Suprapubic skin (tissue), 4 donors: ENCODE results near the gene AIM2. TPM values are rescaled to one million over a fixed set of nuclear protein-coding genes. Genes with fewer than 3 reads are reported as not detected.
"Not testable (repeated sequence)": the region's sequence is repeated elsewhere in the genome, so short reads cannot be mapped to it uniquely, and the experiment has no call there.

Experiments used
- DNase-seq, 2 donors: peaks; one replicate each; pipeline ENCODE4 v3.0.0-alpha.2; 2019; ENCODE audit warnings: low spot score in 2 of 2
- H3K27ac ChIP-seq: fragments of 200-600 bp; sonication (generic); one replicate; pipeline ENCODE4 v1.5.1; 2019
- H3K27me3 ChIP-seq: fragments of 200-600 bp; sonication (generic); one replicate; pipeline ENCODE4 v1.5.1; 2019
- H3K36me3 ChIP-seq: fragments of 200-600 bp; sonication (generic); one replicate; pipeline ENCODE4 v1.5.1; 2019
- H3K4me1 ChIP-seq: fragments of 200-600 bp; sonication (generic); one replicate; pipeline ENCODE4 v1.5.1; 2019
- H3K4me3 ChIP-seq: fragments of 200-600 bp; sonication (generic); one replicate; pipeline ENCODE4 v1.5.1; 2019; ENCODE audit warnings: mild to moderate bottlenecking
- H3K9me3 ChIP-seq: fragments of 200-600 bp; sonication (generic); one replicate; pipeline ENCODE4 v1.5.1; 2019
- CTCF ChIP-seq, 2 donors: fragments of 200-600 bp in 1 of 2; fragments of 450-650 bp in 1 of 2; sonication (generic) in 1 of 2; IDR thresholded peaks; one replicate each; pipeline ENCODE4 v1.5.1; 2016 to 2019; ENCODE audit warnings: antibody characterized with exemption in 2 of 2, mild to moderate bottlenecking in 1 of 2, moderate library complexity in 1 of 2
- EP300 ChIP-seq: sonication (generic); formaldehyde crosslinking; IDR thresholded peaks from one replicate; pipeline ENCODE4 v1.6.1; 2017; ENCODE audit warnings: antibody characterized with exemption
- POLR2A ChIP-seq, 2 donors: fragments of 450-650 bp; IDR thresholded peaks; one replicate each; pipeline ENCODE4 v1.6.1; 2017; ENCODE audit warnings: antibody characterized with exemption in 2 of 2, mild to moderate bottlenecking in 2 of 2, moderate library complexity in 2 of 2
- POLR2AphosphoS5 ChIP-seq, 3 donors: sonication (generic); formaldehyde crosslinking; IDR thresholded peaks; one replicate each; pipeline ENCODE4 v1.6.1; 2017; ENCODE audit warnings: antibody characterized with exemption in 3 of 3
- WGBS: methylation state at CpG from one replicate; pipeline ENCODE4 v1.1.5; 2018; 5-methylcytosine and 5-hydroxymethylcytosine counted together
- total RNA-seq, 4 donors: library from RNA; depleted of rRNA; stranded (reverse); fragments of >200 nt; gene quantifications; one replicate each; pipeline ENCODE4 v1.1.0, GENCODE V29; 2016

AIM2 gene
- total RNA-seq, 4 donors from 2014 or later: not detected

- H3K9me3 ChIP-seq: no peaks in the 10 kb centered on the region
- TF ChIP-seq POLR2A (IDR thresholded peaks at IDR 0.05): no peak
- no peak for TF ChIP-seq POLR2AphosphoS5 (IDR thresholded peaks at IDR 0.05)
- no peak for TF ChIP-seq CTCF (IDR thresholded peaks at IDR 0.05)
- TF ChIP-seq EP300: no peak
- WGBS: 91% methylated on average over 8 of the region's 8 CpGs
- no peak for DNase-seq
- no peak overlapping the region for H3K27ac ChIP-seq
- no peaks in the 10 kb centered on the region for H3K4me1 ChIP-seq
- H3K4me3 ChIP-seq: no peak overlapping the region
- H3K36me3 ChIP-seq: no peaks in the 10 kb centered on the region
- H3K27me3 ChIP-seq: no peaks in the 10 kb centered on the region
These were observed 11.5 kb downstream of the AIM2 start for GRCh38 chr1:159065106-159065505.

- H3K4me3 ChIP-seq: no peak overlapping the region
- TF ChIP-seq POLR2A (IDR thresholded peaks at IDR 0.05) (no peak), POLR2AphosphoS5 (IDR thresholded peaks at IDR 0.05) (no peak), EP300 (no peak), CTCF (IDR thresholded peaks at IDR 0.05) (no peak)
- H3K9me3 ChIP-seq: no peaks in the 10 kb centered on the region
- H3K36me3 ChIP-seq: peaks cover 24% of the 10 kb centered on the region
- 89% methylated on average over 7 of the region's 7 CpGs for WGBS
- DNase-seq: no peak
- peaks cover 14% of the 10 kb centered on the region for H3K4me1 ChIP-seq
- H3K27me3 ChIP-seq: no peaks in the 10 kb centered on the region
- H3K27ac ChIP-seq: no peak overlapping the region
These were observed 17.8 kb downstream of the AIM2 start for GRCh38 chr1:159058751-159059150.

GRCh38 chr1:159056069-159056698 lies 20.4 kb downstream of the AIM2 start:
- Histone ChIP-seq H3K9me3 (no peaks in the 10 kb centered on the region), H3K36me3 (peaks cover 48% of the 10 kb centered on the region), H3K4me3 (no peak overlapping the region), H3K4me1 (peaks cover 14% of the 10 kb centered on the region), H3K27ac (no peak overlapping the region), H3K27me3 (no peaks in the 10 kb centered on the region)
- DNase-seq: no peak
- 79% methylated on average over 7 of the region's 7 CpGs for WGBS
- no peak for TF ChIP-seq POLR2AphosphoS5 (IDR thresholded peaks at IDR 0.05)

- H3K27ac ChIP-seq: peak overlapping the region; percentile 28
- H3K9me3 ChIP-seq: no peaks in the 10 kb centered on the region
- TF ChIP-seq POLR2AphosphoS5 (IDR thresholded peaks at IDR 0.05): no peak
- no peak for TF ChIP-seq CTCF (IDR thresholded peaks at IDR 0.05)
- no peak for TF ChIP-seq EP300
- no peak for TF ChIP-seq POLR2A (IDR thresholded peaks at IDR 0.05)
- peaks cover 58% of the 10 kb centered on the region for H3K36me3 ChIP-seq
- no peak overlapping the region for H3K4me3 ChIP-seq
- WGBS: 53% methylated on average over 5 of the region's 5 CpGs
- no peaks in the 10 kb centered on the region for H3K27me3 ChIP-seq
- peaks cover 14% of the 10 kb centered on the region for H3K4me1 ChIP-seq
- no peak for DNase-seq
These were observed 21.4 kb downstream of the AIM2 start for GRCh38 chr1:159055181-159055641.

GRCh38 chr1:159054427-159054826 lies 22.1 kb downstream of the AIM2 start:
- 34% methylated on average over 2 of the region's 2 CpGs for WGBS
- Histone ChIP-seq H3K4me3 (no peak overlapping the region), H3K36me3 (peaks cover 65% of the 10 kb centered on the region), H3K27ac (no peak overlapping the region), H3K27me3 (no peaks in the 10 kb centered on the region), H3K9me3 (no peaks in the 10 kb centered on the region), H3K4me1 (peaks cover 14% of the 10 kb centered on the region)
- TF ChIP-seq CTCF (IDR thresholded peaks at IDR 0.05) (no peak), POLR2A (IDR thresholded peaks at IDR 0.05) (no peak), EP300 (no peak), POLR2AphosphoS5 (IDR thresholded peaks at IDR 0.05) (no peak)
- DNase-seq: no peak

- H3K27ac ChIP-seq: no peak overlapping the region
- H3K27me3 ChIP-seq: no peaks in the 10 kb centered on the region
- H3K36me3 ChIP-seq: peaks cover 82% of the 10 kb centered on the region
- no peaks in the 10 kb centered on the region for H3K9me3 ChIP-seq
- peaks cover 14% of the 10 kb centered on the region for H3K4me1 ChIP-seq
- no peak for DNase-seq
- WGBS: 98% methylated on average over 2 of the region's 2 CpGs
- no peak overlapping the region for H3K4me3 ChIP-seq
- no peak for TF ChIP-seq CTCF (IDR thresholded peaks at IDR 0.05)
- TF ChIP-seq EP300: no peak
- TF ChIP-seq POLR2AphosphoS5 (IDR thresholded peaks at IDR 0.05): no peak
- no peak for TF ChIP-seq POLR2A (IDR thresholded peaks at IDR 0.05)
These were observed 25.1 kb downstream of the AIM2 start for GRCh38 chr1:159051436-159051835.

GRCh38 chr1:159046486-159046885 lies 30.1 kb downstream of the AIM2 start:
- not testable (repeated sequence) for H3K4me3 ChIP-seq, H3K27ac ChIP-seq, H3K9me3 ChIP-seq, H3K4me1 ChIP-seq, H3K27me3 ChIP-seq, DNase-seq
- peaks cover 61% of the 10 kb centered on the region for H3K36me3 ChIP-seq
- 62% methylated on average over 1 of the region's 1 CpG for WGBS
